AG04450 (cell line): ENCODE results near the gene ZNF764. TPM values are rescaled to one million over a fixed set of nuclear protein-coding genes. Genes with fewer than 3 reads are reported as not detected.

Experiments used
- CTCF ChIA-PET: fragments of 300-600, 350-600 bp; formaldehyde crosslinking; extraction: SDS; loops from one replicate; lab custom pipeline; 2022; ENCODE audit warnings: antibody characterized with exemption, inconsistent platforms; lab: Charles Lee
- POLR2A ChIA-PET: fragments of 350-600 bp; formaldehyde crosslinking; extraction: SDS; loops from one replicate; lab custom pipeline; 2021; ENCODE audit warnings: antibody characterized with exemption, inconsistent platforms; lab: Yijun Ruan, JAX
- DNase-seq: peaks from one replicate; pipeline ENCODE4 v3.0.0-alpha.2; 2011; ENCODE audit warnings: low read depth, low spot score
- H3K27ac ChIP-seq: one replicate; pipeline ENCODE4 v1.5.1; 2012; ENCODE audit warnings: low read depth, low read length, control low read depth
- H3K27me3 ChIP-seq: one replicate; pipeline ENCODE4 v1.6.0; 2012; ENCODE audit warnings: low read length; ENCODE audit not compliant: control insufficient read depth, insufficient read depth
- H3K4me3 ChIP-seq: 2 replicates; pipeline ENCODE4 v1.5.1; 2011; ENCODE audit warnings: mild to moderate bottlenecking, low read depth, low read length, control low read depth
- H3K9me3 ChIP-seq: 2 replicates; pipeline ENCODE4 v1.5.1; 2012; ENCODE audit warnings: low read length; ENCODE audit not compliant: control insufficient read depth, insufficient read depth
- polyA plus RNA-seq: library from polyadenylated mRNA; depleted of rRNA; stranded (reverse); fragments of >200 nt; gene quantifications from 2 replicates; pipeline ENCODE4 v1.2.3, GENCODE V29; 2011
- TF ChIP-seq, protein P1 (sequence below): IDR thresholded peaks from 2 replicates; pipeline ENCODE4 v1.5.1; 2011; ENCODE audit warnings: low read depth, low read length, control low read depth, inconsistent platforms

ZNF764 gene
- polyA plus RNA-seq, 1 experiment = 2.5 TPM

DNA sequence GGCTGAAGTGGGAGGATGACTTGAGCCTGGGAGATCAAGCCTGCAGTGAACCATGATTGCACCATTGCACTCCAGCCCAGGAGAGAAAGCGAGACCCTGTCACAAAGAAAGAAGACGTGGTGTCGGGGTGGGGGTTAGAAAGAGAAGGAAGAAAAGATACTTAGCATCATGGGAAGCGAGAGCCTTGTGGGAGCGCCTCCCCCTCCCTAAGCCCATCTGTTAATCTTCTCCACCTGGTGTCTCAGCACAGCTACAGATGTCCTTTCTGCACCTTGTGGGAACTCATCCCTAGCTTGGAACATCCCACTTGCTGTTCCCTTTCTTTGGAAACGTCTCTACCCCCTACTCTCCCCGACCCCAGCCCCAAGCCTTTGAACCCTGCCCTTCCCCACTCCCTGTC, 7.4 kb upstream of the ZNF764 start:
- TF ChIP-seq, protein P1, sequence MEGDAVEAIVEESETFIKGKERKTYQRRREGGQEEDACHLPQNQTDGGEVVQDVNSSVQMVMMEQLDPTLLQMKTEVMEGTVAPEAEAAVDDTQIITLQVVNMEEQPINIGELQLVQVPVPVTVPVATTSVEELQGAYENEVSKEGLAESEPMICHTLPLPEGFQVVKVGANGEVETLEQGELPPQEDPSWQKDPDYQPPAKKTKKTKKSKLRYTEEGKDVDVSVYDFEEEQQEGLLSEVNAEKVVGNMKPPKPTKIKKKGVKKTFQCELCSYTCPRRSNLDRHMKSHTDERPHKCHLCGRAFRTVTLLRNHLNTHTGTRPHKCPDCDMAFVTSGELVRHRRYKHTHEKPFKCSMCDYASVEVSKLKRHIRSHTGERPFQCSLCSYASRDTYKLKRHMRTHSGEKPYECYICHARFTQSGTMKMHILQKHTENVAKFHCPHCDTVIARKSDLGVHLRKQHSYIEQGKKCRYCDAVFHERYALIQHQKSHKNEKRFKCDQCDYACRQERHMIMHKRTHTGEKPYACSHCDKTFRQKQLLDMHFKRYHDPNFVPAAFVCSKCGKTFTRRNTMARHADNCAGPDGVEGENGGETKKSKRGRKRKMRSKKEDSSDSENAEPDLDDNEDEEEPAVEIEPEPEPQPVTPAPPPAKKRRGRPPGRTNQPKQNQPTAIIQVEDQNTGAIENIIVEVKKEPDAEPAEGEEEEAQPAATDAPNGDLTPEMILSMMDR = no peak
- Histone ChIP-seq H3K9me3 (peaks cover 6% of the 10 kb centered on the region; the same call in 1 of the 2 replicates), H3K4me3 (no peak overlapping the region), H3K27me3 (peaks cover 4% of the 10 kb centered on the region), H3K27ac (no peak overlapping the region)
- POLR2A ChIA-PET = interaction anchor here (0.6 kb wide), 2 partner anchors 31 to 224 kb away, joined by 3 to 4 read pairs; no protein-coding TSS in a partner anchor
- CTCF ChIA-PET = interaction anchor here (0.7 kb wide), 1 partner anchor 33 kb away, joined by 3 read pairs; no protein-coding TSS in a partner anchor
- DNase-seq = no peak

DNA sequence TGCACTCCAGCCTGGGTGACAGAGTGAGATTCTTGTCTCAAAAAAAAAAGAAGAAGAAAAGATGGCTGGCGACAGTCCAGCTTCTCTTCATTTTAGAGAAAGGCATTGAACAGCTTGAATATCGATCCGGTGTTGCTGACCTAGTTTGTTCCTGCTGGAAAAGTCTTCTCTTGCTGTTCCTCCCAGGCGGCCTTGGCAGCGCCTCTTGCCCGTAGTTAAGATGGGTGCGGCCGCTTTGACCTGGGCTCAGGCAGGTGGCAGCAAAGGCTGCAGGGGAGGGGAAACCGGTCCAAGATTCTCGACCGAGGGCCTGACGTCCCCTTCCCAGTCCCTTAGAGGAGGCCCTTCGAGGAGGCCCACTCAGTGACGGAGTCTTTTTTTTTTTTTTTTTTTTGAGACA, 3.8 kb upstream of the ZNF764 start:
- H3K27me3 ChIP-seq = peaks cover 4% of the 10 kb centered on the region
- H3K4me3 ChIP-seq = no peak overlapping the region
- no peak for DNase-seq
- TF ChIP-seq, protein P1 = no peak
- ChIA-PET CTCF (no interaction called here), POLR2A (no interaction called here)
- no peak overlapping the region for H3K27ac ChIP-seq
- H3K9me3 ChIP-seq = peaks cover 10% of the 10 kb centered on the region; the same call in 1 of the 2 replicates

DNA sequence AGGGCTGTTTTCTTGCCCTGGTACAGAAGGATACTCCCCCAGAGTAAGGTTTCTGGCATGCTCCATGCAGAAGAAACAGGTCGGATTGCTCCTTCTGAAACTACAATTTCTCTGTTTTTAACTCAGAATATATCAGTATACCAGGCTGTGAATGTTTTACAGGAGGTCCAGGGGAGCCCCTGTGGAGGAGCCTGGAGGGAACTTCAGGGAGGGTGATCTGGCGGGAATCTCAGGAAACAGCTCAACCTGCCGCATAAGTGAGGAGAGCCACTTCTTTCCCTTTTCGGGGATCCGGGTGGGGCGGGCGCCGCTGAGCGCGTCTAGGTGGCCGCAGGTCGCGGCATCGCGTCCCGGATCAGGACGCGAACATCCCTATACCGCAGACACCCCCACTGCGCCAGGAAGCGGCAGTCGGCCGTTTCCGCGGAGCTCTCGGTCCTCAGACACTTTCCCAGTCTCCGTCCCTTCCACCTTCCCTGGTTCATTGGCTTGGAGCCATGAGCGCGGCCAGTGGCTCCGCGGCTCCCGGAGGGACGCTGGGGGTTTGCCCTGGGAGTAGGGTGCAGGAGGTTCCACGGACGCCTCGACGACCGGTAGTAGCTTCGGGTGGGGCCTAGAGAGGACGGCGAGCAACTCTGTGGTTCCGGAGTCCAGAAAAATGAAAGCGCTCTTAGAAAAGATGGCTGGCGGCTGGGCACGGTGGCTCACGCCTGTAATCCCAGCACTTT, 3.1 kb upstream of the ZNF764 start:
- Histone ChIP-seq H3K27me3 (peaks cover under 1% of the 10 kb centered on the region), H3K4me3 (no peak overlapping the region), H3K27ac (no peak overlapping the region), H3K9me3 (peaks cover 10% of the 10 kb centered on the region; the same call in 1 of the 2 replicates)
- DNase-seq = no peak
- TF ChIP-seq, protein P1 = no peak
- POLR2A ChIA-PET = no interaction called here
- CTCF ChIA-PET = no interaction called here

DNA sequence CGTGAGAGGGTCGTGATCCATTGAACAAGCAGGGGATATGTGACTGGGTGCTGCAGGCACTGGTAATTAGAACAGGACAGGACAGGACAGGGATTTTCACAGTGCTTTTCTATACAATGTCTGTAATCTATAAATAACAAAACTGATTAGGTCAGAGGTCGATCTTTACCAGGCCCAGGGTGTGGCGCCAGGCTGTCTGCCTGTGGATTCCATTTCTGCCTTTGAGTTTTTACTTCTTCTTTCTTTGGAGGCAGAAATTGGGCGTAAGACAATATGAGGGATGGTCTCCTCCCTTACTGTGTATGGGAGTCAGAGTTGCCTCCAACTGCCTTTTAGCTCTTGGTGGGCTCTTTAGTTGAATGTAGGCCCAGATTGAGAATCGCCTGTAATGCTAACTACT, 1.5 kb upstream of the ZNF764 start:
- H3K27ac ChIP-seq = no peak overlapping the region
- POLR2A ChIA-PET = no interaction called here
- CTCF ChIA-PET = no interaction called here
- no peak for DNase-seq
- no peak overlapping the region for H3K4me3 ChIP-seq
- TF ChIP-seq, protein P1 = no peak
- peaks cover 10% of the 10 kb centered on the region; the same call in 1 of the 2 replicates for H3K9me3 ChIP-seq
- no peaks in the 10 kb centered on the region for H3K27me3 ChIP-seq

DNA sequence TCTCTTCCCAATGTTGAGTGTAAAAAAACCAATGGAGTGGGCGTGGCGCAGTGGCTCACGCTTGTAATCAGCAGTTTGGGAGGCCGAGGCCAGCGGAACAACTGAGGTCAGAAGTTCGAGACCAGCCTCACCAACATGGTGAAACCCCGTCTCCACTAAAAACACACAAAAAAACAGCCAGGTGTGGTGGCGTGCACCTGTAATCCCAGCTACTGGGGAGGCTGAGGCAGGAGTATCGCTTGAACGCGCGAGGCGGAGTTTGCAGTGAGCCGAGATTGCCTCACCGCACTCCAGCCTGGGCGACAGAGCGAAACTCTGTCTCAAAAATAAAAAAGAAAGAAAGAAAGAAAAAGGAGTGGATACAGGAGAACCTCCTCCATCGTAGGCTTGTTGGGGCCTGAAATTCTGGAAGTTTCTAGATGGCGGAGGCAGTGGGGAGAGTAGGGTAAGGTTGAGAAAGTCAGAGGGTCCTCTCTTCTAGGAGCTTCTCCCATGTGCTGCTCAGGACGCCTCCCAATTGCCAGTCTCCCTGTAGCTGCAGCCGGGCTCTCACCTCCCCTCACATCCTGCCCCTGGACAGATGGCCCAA, 709 bp upstream of the ZNF764 start:
- ChIA-PET POLR2A (interaction anchor here (0.6 to 1.6 kb wide), 10 partner anchors 9 to 478 kb away, joined by 4 to 12 read pairs (median 4); partner anchors contain the start of genes PRR14, ZNF688 and ZNF689), CTCF (interaction anchor here (1.1 to 2.3 kb wide), 2 partner anchors 23 to 39 kb away, joined by 3 to 8 read pairs; no protein-coding TSS in a partner anchor)
- peak overlapping the region; percentile 75 for H3K27ac ChIP-seq
- no peak for DNase-seq
- TF ChIP-seq, protein P1 = no peak
- peaks cover 10% of the 10 kb centered on the region; the same call in 1 of the 2 replicates for H3K9me3 ChIP-seq
- peak overlapping the region; percentile 50 for H3K4me3 ChIP-seq
- H3K27me3 ChIP-seq = no peaks in the 10 kb centered on the region
